Central memory CD4-positive, alpha-beta T cell (primary cell): ENCODE results near the gene TMEM51.

Source experiments
- DNase-seq: peaks from one replicate; pipeline ENCODE4 v3.0.0; 2022

Gene TMEM51

GRCh38 chr1:15179485-15179883, 25.9 kb downstream of the TMEM51 start:
- no peak for DNase-seq

GRCh38 chr1:15180189-15180588, 26.6 kb downstream of the TMEM51 start:
- no peak for DNase-seq

- no peak for DNase-seq
Observed at GRCh38 chr1:15180945-15181523, 27.5 kb downstream of the TMEM51 start.

GRCh38 chr1:15181564-15181963, 28.0 kb downstream of the TMEM51 start:
- no peak for DNase-seq

GRCh38 chr1:15184436-15185241, 31.1 kb downstream of the TMEM51 start:
- no peak for DNase-seq

GRCh38 chr1:15185617-15186016, 32.1 kb downstream of the TMEM51 start:
- DNase-seq: no peak

GRCh38 chr1:15186073-15186845, 32.7 kb downstream of the TMEM51 start:
- DNase-seq: no peak

GRCh38 chr1:15186846-15187151, 33.3 kb downstream of the TMEM51 start:
- DNase-seq: no peak

- no peak for DNase-seq
Observed at GRCh38 chr1:15187175-15188129, 33.9 kb downstream of the TMEM51 start.

- DNase-seq: no peak
Observed at GRCh38 chr1:15188130-15188524, 34.6 kb downstream of the TMEM51 start.

- DNase-seq: no peak
Observed at GRCh38 chr1:15188678-15189077, 35.1 kb downstream of the TMEM51 start.

- no peak for DNase-seq
Observed at GRCh38 chr1:15189692-15190370, 36.3 kb downstream of the TMEM51 start.

GRCh38 chr1:15191267-15191666, 37.7 kb downstream of the TMEM51 start:
- DNase-seq: no peak

GRCh38 chr1:15191770-15192169, 38.2 kb downstream of the TMEM51 start:
- no peak for DNase-seq

GRCh38 chr1:15192916-15193550, 39.5 kb downstream of the TMEM51 start:
- DNase-seq: no peak

GRCh38 chr1:15195420-15196052, 42.0 kb downstream of the TMEM51 start:
- DNase-seq: no peak

GRCh38 chr1:15196069-15196468, 42.5 kb downstream of the TMEM51 start:
- no peak for DNase-seq

GRCh38 chr1:15196807-15197530, 43.4 kb downstream of the TMEM51 start:
- no peak for DNase-seq

- no peak for DNase-seq
Observed at GRCh38 chr1:15197591-15198447, 44.3 kb downstream of the TMEM51 start.
